ENCODE measurements around the gene KRT9. TPM values are rescaled to one million over a fixed set of nuclear protein-coding genes. Genes with fewer than 3 reads are reported as not detected.

Gene KRT9
- total and polyA plus RNA-seq, 2 experiments from 2014 or later: not detected

DNA sequence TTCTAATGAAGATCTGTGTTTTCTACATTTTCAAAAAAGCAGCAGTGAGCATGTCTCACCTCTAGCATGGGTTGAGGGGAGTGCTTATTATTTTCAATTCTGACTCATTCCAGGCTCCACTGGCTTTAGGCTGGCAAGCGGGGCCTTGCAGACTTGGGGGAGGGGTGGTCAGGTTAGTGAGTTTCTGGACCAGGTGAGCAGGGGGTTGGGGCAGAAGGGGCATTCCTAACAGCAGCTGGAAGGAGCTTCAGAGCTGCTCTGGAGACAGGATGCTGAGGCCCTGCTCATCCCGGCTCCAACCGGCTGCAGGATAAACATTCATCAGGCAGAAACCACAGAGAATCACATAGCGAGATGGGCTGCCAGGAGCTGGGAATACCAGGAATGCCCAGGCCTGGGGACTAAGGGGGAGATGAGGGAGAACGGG is 33.3 kb downstream of the KRT9 start:
- TF ChIP-seq, protein P1, sequence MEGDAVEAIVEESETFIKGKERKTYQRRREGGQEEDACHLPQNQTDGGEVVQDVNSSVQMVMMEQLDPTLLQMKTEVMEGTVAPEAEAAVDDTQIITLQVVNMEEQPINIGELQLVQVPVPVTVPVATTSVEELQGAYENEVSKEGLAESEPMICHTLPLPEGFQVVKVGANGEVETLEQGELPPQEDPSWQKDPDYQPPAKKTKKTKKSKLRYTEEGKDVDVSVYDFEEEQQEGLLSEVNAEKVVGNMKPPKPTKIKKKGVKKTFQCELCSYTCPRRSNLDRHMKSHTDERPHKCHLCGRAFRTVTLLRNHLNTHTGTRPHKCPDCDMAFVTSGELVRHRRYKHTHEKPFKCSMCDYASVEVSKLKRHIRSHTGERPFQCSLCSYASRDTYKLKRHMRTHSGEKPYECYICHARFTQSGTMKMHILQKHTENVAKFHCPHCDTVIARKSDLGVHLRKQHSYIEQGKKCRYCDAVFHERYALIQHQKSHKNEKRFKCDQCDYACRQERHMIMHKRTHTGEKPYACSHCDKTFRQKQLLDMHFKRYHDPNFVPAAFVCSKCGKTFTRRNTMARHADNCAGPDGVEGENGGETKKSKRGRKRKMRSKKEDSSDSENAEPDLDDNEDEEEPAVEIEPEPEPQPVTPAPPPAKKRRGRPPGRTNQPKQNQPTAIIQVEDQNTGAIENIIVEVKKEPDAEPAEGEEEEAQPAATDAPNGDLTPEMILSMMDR (IDR thresholded peaks at IDR 0.05; ENCODE audit: poor library complexity): no peak
- TF ChIP-seq EZH2 (IDR thresholded peaks at IDR 0.05; ENCODE audit: borderline replicate concordance) (no peak), EZH2phosphoT487 (IDR thresholded peaks at IDR 0.05; ENCODE audit: low read depth, severe bottlenecking, unreplicated experiment) (no peak)
- peak overlapping the region; percentile 84 for H3K27ac ChIP-seq
- H3K79me2 ChIP-seq: no peaks in the 10 kb centered on the region
- H3K9me2 ChIP-seq (replicated peaks; ENCODE audit: insufficient read depth): no peaks in the 10 kb centered on the region
- no peak overlapping the region for H2AFZ ChIP-seq
- no peaks in the 10 kb centered on the region for H4K20me1 ChIP-seq (ENCODE audit: insufficient read depth, poor library complexity, severe bottlenecking)
- H3K27me3 ChIP-seq: no peaks in the 10 kb centered on the region
- no peak overlapping the region for H3K4me3 ChIP-seq
- WGBS (ENCODE audit: low lambda C conversion rate, missing lambda C conversion rate): 29% methylated on average over 5 of the region's 5 CpGs
- H3K36me3 ChIP-seq (replicated peaks; ENCODE audit: insufficient read depth, low read depth): no peaks in the 10 kb centered on the region
- peaks cover 39% of the 10 kb centered on the region for H3K4me1 ChIP-seq (ENCODE audit: insufficient read depth)
- DNase-seq (ENCODE audit: low spot score): peak; percentile 52
- H3K4me2 ChIP-seq: peak overlapping the region; percentile 39
- no peaks in the 10 kb centered on the region for H3K9me3 ChIP-seq (ENCODE audit: low read depth)

DNA sequence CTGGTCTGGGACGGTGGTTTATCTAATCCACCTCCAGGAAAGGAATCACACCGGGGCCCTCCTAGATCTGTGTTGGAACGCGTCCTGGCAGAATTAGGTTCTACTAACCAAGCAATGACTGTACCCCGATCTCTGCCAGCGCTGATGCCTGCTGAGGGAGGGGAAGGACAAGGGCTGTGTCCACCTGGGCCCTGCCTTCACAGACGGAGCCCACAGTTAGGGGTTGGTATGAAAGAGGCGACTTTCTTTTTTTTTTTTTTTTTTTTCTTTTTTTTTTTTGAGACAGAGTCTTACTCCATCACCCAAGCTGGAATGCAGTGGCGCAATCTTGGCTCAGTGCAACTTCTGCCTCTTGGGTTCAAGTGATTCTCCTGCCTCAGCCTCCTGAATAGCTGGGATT is 33.9 kb downstream of the KRT9 start:
- Histone ChIP-seq H3K9me3 (ENCODE audit: low read depth) (no peaks in the 10 kb centered on the region), H3K36me3 (replicated peaks; ENCODE audit: insufficient read depth, low read depth) (no peaks in the 10 kb centered on the region), H3K4me3 (no peak overlapping the region), H2AFZ (no peak overlapping the region), H4K20me1 (ENCODE audit: insufficient read depth, poor library complexity, severe bottlenecking) (no peaks in the 10 kb centered on the region), H3K79me2 (no peaks in the 10 kb centered on the region), H3K4me1 (ENCODE audit: insufficient read depth) (peaks cover 39% of the 10 kb centered on the region), H3K27me3 (no peaks in the 10 kb centered on the region), H3K9me2 (replicated peaks; ENCODE audit: insufficient read depth) (no peaks in the 10 kb centered on the region), H3K27ac (peak overlapping the region; percentile 84), H3K4me2 (no peak overlapping the region)
- 80% methylated on average over 9 of the region's 9 CpGs for WGBS (ENCODE audit: low lambda C conversion rate, missing lambda C conversion rate)
- no peak for TF ChIP-seq EZH2phosphoT487 (IDR thresholded peaks at IDR 0.05; ENCODE audit: low read depth, severe bottlenecking, unreplicated experiment)
- TF ChIP-seq, protein P1 (IDR thresholded peaks at IDR 0.05; ENCODE audit: poor library complexity): no peak
- TF ChIP-seq EZH2 (IDR thresholded peaks at IDR 0.05; ENCODE audit: borderline replicate concordance): no peak
- DNase-seq (ENCODE audit: low spot score): no peak

DNA sequence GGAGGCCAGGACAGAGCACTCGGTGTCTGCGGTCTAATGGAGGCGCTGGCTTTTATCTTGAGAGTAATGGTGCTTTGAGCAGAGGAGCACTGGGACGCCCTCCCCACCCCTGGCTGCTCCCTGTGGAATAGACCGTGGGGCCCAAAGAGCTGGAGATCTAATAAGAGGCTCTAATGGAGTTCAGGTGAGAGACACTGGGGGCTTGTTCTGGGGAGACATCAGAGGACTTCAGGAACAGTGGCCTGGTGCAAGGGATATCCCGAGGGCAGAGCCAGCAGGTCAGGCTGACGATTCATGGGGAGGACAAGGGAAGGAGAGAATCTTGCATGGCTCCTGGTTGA is 34.3 kb downstream of the KRT9 start:
- Histone ChIP-seq H3K27me3 (no peaks in the 10 kb centered on the region), H4K20me1 (ENCODE audit: insufficient read depth, poor library complexity, severe bottlenecking) (no peaks in the 10 kb centered on the region), H3K4me3 (no peak overlapping the region), H3K79me2 (no peaks in the 10 kb centered on the region), H3K9me3 (ENCODE audit: low read depth) (no peaks in the 10 kb centered on the region), H2AFZ (no peak overlapping the region), H3K4me2 (no peak overlapping the region), H3K4me1 (ENCODE audit: insufficient read depth) (peaks cover 39% of the 10 kb centered on the region), H3K9me2 (replicated peaks; ENCODE audit: insufficient read depth) (no peaks in the 10 kb centered on the region), H3K36me3 (replicated peaks; ENCODE audit: insufficient read depth, low read depth) (no peaks in the 10 kb centered on the region), H3K27ac (no peak overlapping the region)
- WGBS (ENCODE audit: low lambda C conversion rate, missing lambda C conversion rate): 77% methylated on average over 7 of the region's 7 CpGs
- DNase-seq (ENCODE audit: low spot score): no peak
- TF ChIP-seq, protein P1 (IDR thresholded peaks at IDR 0.05; ENCODE audit: poor library complexity): no peak
- TF ChIP-seq EZH2phosphoT487 (IDR thresholded peaks at IDR 0.05; ENCODE audit: low read depth, severe bottlenecking, unreplicated experiment) (no peak), EZH2 (IDR thresholded peaks at IDR 0.05; ENCODE audit: borderline replicate concordance) (no peak)

All from hepatocyte (in vitro differentiated cells).